DMS 273 (cell line): Measurements from ENCODE around the gene GFRA1.

Experiments
- DNase-seq: peaks from one replicate; lab custom pipeline; 2025; ENCODE audit not compliant: unreplicated experiment; lab: John Stamatoyannopoulos, UW

Gene GFRA1

GRCh38 chr10:116109481-116109880 is 163.5 kb downstream of the GFRA1 start:
- no peak for DNase-seq

- no peak for DNase-seq
Observed at GRCh38 chr10:116108095-116108494, 164.9 kb downstream of the GFRA1 start.

GRCh38 chr10:116106611-116107010 is 166.4 kb downstream of the GFRA1 start:
- no peak for DNase-seq

- DNase-seq = no peak
Observed at GRCh38 chr10:116105264-116105663, 167.7 kb downstream of the GFRA1 start.

- no peak for DNase-seq
Observed at GRCh38 chr10:116104210-116104932, 168.6 kb downstream of the GFRA1 start.

- no peak for DNase-seq
Observed at GRCh38 chr10:116103668-116104067, 169.3 kb downstream of the GFRA1 start.

- peak; percentile 38 for DNase-seq
Observed at GRCh38 chr10:116101616-116102315, 171.2 kb downstream of the GFRA1 start.

GRCh38 chr10:116100984-116101383 is 172.0 kb downstream of the GFRA1 start:
- no peak for DNase-seq

GRCh38 chr10:116099023-116099420 is 174.0 kb downstream of the GFRA1 start:
- DNase-seq = no peak

GRCh38 chr10:116098411-116099022 is 174.5 kb downstream of the GFRA1 start:
- no peak for DNase-seq

- peak; percentile 43 for DNase-seq
Observed at GRCh38 chr10:116097239-116097784, 175.7 kb downstream of the GFRA1 start.

GRCh38 chr10:116096526-116096925 is 176.5 kb downstream of the GFRA1 start:
- no peak for DNase-seq

GRCh38 chr10:116094356-116094755 is 178.7 kb downstream of the GFRA1 start:
- no peak for DNase-seq

GRCh38 chr10:116093031-116093430 is 180.0 kb downstream of the GFRA1 start:
- DNase-seq = no peak

- no peak for DNase-seq
Observed at GRCh38 chr10:116088985-116089384, 184.0 kb downstream of the GFRA1 start.

GRCh38 chr10:116085323-116085722 is 187.7 kb downstream of the GFRA1 start:
- no peak for DNase-seq

GRCh38 chr10:116084161-116084560 is 188.8 kb downstream of the GFRA1 start:
- no peak for DNase-seq

GRCh38 chr10:116083226-116083762 is 189.7 kb downstream of the GFRA1 start:
- no peak for DNase-seq

GRCh38 chr10:116082762-116083161 is 190.2 kb downstream of the GFRA1 start:
- DNase-seq = no peak

- DNase-seq = no peak
Observed at GRCh38 chr10:116082206-116082605, 190.8 kb downstream of the GFRA1 start.

- DNase-seq = no peak
Observed at GRCh38 chr10:116080553-116080952, 192.5 kb downstream of the GFRA1 start.

- no peak for DNase-seq
Observed at GRCh38 chr10:116079355-116079754, 193.7 kb downstream of the GFRA1 start.
